GM12878 (cell line): ENCODE measurements around the gene ZFPM1. TPM values are rescaled to one million over a fixed set of nuclear protein-coding genes. Genes with fewer than 3 reads are reported as not detected.
"Not testable (repeated sequence)": the region's sequence is repeated elsewhere in the genome, so short reads cannot be mapped to it uniquely, and the experiment has no call there.

Experiments
- ATAC-seq: fragments of 200-7000 bp; cut with Tn5 transposase; 3 replicates; pipeline ENCODE4 v1.9.1; 2020; ENCODE audit warnings: mild to moderate bottlenecking, moderate library complexity
- BruUV-seq: library from RNA; stranded (reverse); fragments of 400-500 nt; replicated peaks from 2 replicates; lab custom pipeline; 2021; lab: Mats Ljungman, UMichigan
- CTCF ChIA-PET: fragments of 300-600 bp; sonication (Branson Sonifier 250); formaldehyde crosslinking; extraction: SDS; loops from one replicate; lab custom pipeline; 2021; ENCODE audit warnings: inconsistent platforms; lab: Yijun Ruan, JAX
- POLR2A ChIA-PET: fragments of 350-600 bp; formaldehyde crosslinking; extraction: SDS; loops from one replicate; lab custom pipeline; 2021; ENCODE audit warnings: inconsistent platforms; lab: Charles Lee
- RAD21 ChIA-PET: fragments of 300-600 bp; sonication (Branson Sonifier 250); formaldehyde crosslinking; loops from one replicate; lab custom pipeline; 2023; ENCODE audit warnings: antibody characterized with exemption; ENCODE audit not compliant: unreplicated experiment; lab: Charles Lee
- SMC1A ChIA-PET: fragments of 300-600 bp; sonication (Branson Sonifier 250); formaldehyde crosslinking; loops from one replicate; lab custom pipeline; 2023; ENCODE audit not compliant: unreplicated experiment, uncharacterized antibody; lab: Charles Lee
- DNase-seq: peaks from one replicate; pipeline ENCODE4 v3.0.0-alpha.2; 2011; ENCODE audit warnings: low read depth, low spot score
- FAIRE-seq: peaks from 3 replicates; lab custom pipeline; 2011; peaks lifted over from hg19 to GRCh38; lab: Jason Lieb, UNC
- H2AFZ ChIP-seq: 2 replicates; pipeline ENCODE4 v1.6.0; 2011; ENCODE audit warnings: low read depth, low read length, control low read depth; ENCODE audit not compliant: control insufficient read depth
- H3K27ac ChIP-seq: 2 replicates; pipeline ENCODE4 v1.5.1; 2011; ENCODE audit warnings: control low read depth; ENCODE audit not compliant: control insufficient read depth, insufficient read depth
- H3K27me3 ChIP-seq, 2 experiments: replicated peaks in 1 of 2; 2 replicates each; pipeline versions ENCODE4 v1.6.0 to v1.6.1; 2011; ENCODE audit warnings: low read length in 1 of 2; ENCODE audit not compliant: control insufficient read depth in 2 of 2, insufficient read depth in 2 of 2
- H3K36me3 ChIP-seq, 2 experiments: 2 replicates each; pipeline ENCODE4 v1.5.1; 2011; ENCODE audit warnings: low read length in 1 of 2; ENCODE audit not compliant: control insufficient read depth in 2 of 2, insufficient read depth in 2 of 2
- H3K4me1 ChIP-seq: 2 replicates; pipeline ENCODE4 v1.6.1; 2011; ENCODE audit warnings: mild to moderate bottlenecking, low read length, moderate library complexity, mixed read lengths; ENCODE audit not compliant: control insufficient read depth, insufficient read depth
- H3K4me2 ChIP-seq: 2 replicates; pipeline ENCODE4 v1.6.0; 2011; ENCODE audit warnings: control low read depth; ENCODE audit not compliant: control insufficient read depth, insufficient read depth
- H3K4me3 ChIP-seq: fragments of 200-600 bp; sonication (generic); 2 replicates; pipeline ENCODE4 v1.5.1; 2016
- H3K79me2 ChIP-seq: 2 replicates; pipeline ENCODE4 v1.6.0; 2011; ENCODE audit warnings: low read length; ENCODE audit not compliant: control insufficient read depth, insufficient read depth
- H3K9ac ChIP-seq: 2 replicates; pipeline ENCODE4 v1.8.0; 2011; ENCODE audit warnings: low read length, control low read depth, mixed read lengths; ENCODE audit not compliant: control insufficient read depth, insufficient read depth
- H3K9me3 ChIP-seq: replicated peaks from 3 replicates; pipeline ENCODE4 v1.5.1; 2011; ENCODE audit warnings: mild to moderate bottlenecking, low read length; ENCODE audit not compliant: control insufficient read depth, insufficient read depth
- H4K20me1 ChIP-seq: 2 replicates; pipeline ENCODE4 v1.6.0; 2011; ENCODE audit not compliant: control insufficient read depth, insufficient read depth
- BHLHE40 ChIP-seq, 2 experiments: fragments of 450-650 bp in 1 of 2; IDR thresholded peaks; 2 replicates each; pipeline ENCODE4 v1.6.1; 2011 to 2017; ENCODE audit warnings: low read depth in 2 of 2, borderline replicate concordance in 1 of 2, improper control_type of control experiment in 1 of 2, low read length in 1 of 2, mild to moderate bottlenecking in 1 of 2
- CBX5 ChIP-seq: sonication (generic); IDR thresholded peaks from 2 replicates; pipeline ENCODE4 v1.6.1; 2016; ENCODE audit warnings: low read depth, moderate library complexity, mild to moderate bottlenecking, inconsistent platforms
- ETV6 ChIP-seq, 2 experiments: fragments of 450-650 bp in 1 of 2; IDR thresholded peaks in 1 of 2; conservative IDR thresholded peaks in 1 of 2; 2 replicates each; pipeline ENCODE4 v1.6.1; 2014; ENCODE audit warnings: antibody characterized with exemption in 1 of 2, borderline replicate concordance in 1 of 2, low read depth in 1 of 2, mild to moderate bottlenecking in 1 of 2, moderate library complexity in 1 of 2
- GABPA ChIP-seq: IDR thresholded peaks from 2 replicates; pipeline ENCODE4 v1.6.1; 2014; ENCODE audit warnings: antibody characterized with exemption, low read depth, mild to moderate bottlenecking, inconsistent platforms
- JUNB ChIP-seq: IDR thresholded peaks from 2 replicates; pipeline ENCODE4 v1.6.1; 2016; ENCODE audit warnings: antibody characterized with exemption, mild to moderate bottlenecking
- KDM1A ChIP-seq: fragments of 200-600 bp; sonication (generic); IDR thresholded peaks from 2 replicates; pipeline ENCODE4 v1.6.1; 2016; ENCODE audit warnings: borderline replicate concordance
- KLF5 ChIP-seq: fragments of 450-650 bp; IDR thresholded peaks from 2 replicates; pipeline ENCODE4 v1.6.1; 2014; ENCODE audit warnings: mild to moderate bottlenecking; ENCODE audit not compliant: partially characterized antibody
- NFXL1 ChIP-seq: fragments of 450-650 bp; IDR thresholded peaks from 2 replicates; pipeline ENCODE4 v1.6.1; 2017; ENCODE audit warnings: antibody characterized with exemption, mild to moderate bottlenecking, borderline replicate concordance
- RELA ChIP-seq: fragments of 450-650 bp; IDR thresholded peaks from 2 replicates; pipeline ENCODE4 v1.8.0; 2014; ENCODE audit warnings: borderline replicate concordance; ENCODE audit not compliant: partially characterized antibody
- WGBS: methylation state at CpG from one replicate; pipeline ENCODE4 v1.1.6; 2016; ENCODE audit warnings: low lambda C conversion rate; ENCODE audit not compliant: insufficient replicate concordance, insufficient coverage; ENCODE audit errors: missing lambda C conversion rate; 5-methylcytosine and 5-hydroxymethylcytosine counted together
- in situ Hi-C: fragments of 300-500 bp; cut with MboI; formaldehyde crosslinking; loops from 9 replicates; pipeline ENCODE4 v1.14.3; 2018; ENCODE audit warnings: mixed read lengths
- intact Hi-C: fragments of 100-400 bp; cut with micrococcal nuclease; formaldehyde crosslinking; loops from one replicate; pipeline ENCODE4 v1.14.2; 2022; ENCODE audit not compliant: unreplicated experiment
- polyA plus RNA-seq, 11 experiments: library from polyadenylated mRNA; depleted of rRNA in 4 of 11; unstranded in 6 of 11; stranded (reverse) in 5 of 11; fragments of >200 nt; fragmentation: Nextera tagmentation in 4 of 11; fragmentation: Illumina TruSeq in 1 of 11; extraction: Ambion mirVana in 4 of 11; extraction: Trizol in 1 of 11; gene quantifications; 1 replicate in 1 of 11; 2 replicates in 10 of 11; pipeline versions ENCODE4 v1.2.1 to v1.2.3, GENCODE V29; 2011 to 2016; ENCODE audit warnings: inconsistent platforms in 2 of 11, missing spikeins in 2 of 11, low read depth in 1 of 11
- total RNA-seq, 4 experiments: library from RNA; depleted of rRNA in 3 of 4; stranded (reverse); fragments of >200 nt in 3 of 4; fragmentation: Illumina TruSeq in 1 of 4; extraction: Trizol in 1 of 4; gene quantifications; 2 replicates each; pipeline versions ENCODE4 v1.2.1 to v1.2.3, GENCODE V29; 2013 to 2021

The ZFPM1 gene
- total and polyA plus RNA-seq, 10 of the 15 experiments (the other 5 are each of a cell fraction or from before 2014, with no cell fraction given) = 0.02 to 5.1 (median 0.30) TPM

GRCh38 chr16:88483392-88483641 is 30.2 kb downstream of the ZFPM1 start (continued):
- no peak for TF ChIP-seq RELA
- TF ChIP-seq JUNB = no peak
- TF ChIP-seq KDM1A = no peak
- no peak for TF ChIP-seq GABPA

GRCh38 chr16:88484505-88485365 is 31.7 kb downstream of the ZFPM1 start:
- ATAC-seq (no peak), FAIRE-seq (no peak), DNase-seq (no peak)
- Histone ChIP-seq H3K36me3 (no peaks in the 10 kb centered on the region; a peak in 1 of 4 replicates), H3K9ac (no peak overlapping the region), H4K20me1 (no peaks in the 10 kb centered on the region), H3K27ac (no peak overlapping the region), H3K27me3 (no peaks in the 10 kb centered on the region), H3K9me3 (no peaks in the 10 kb centered on the region), H3K4me3 (no peak overlapping the region), H3K79me2 (no peaks in the 10 kb centered on the region), H3K4me2 (no peak overlapping the region), H3K4me1 (peaks cover 8% of the 10 kb centered on the region), H2AFZ (no peak overlapping the region)
- 66% methylated on average over 35 of the region's 36 CpGs for WGBS
- in situ Hi-C loops = no loop called here
- ChIA-PET POLR2A (no interaction called here), SMC1A (no interaction called here), CTCF (no interaction called here), RAD21 (no interaction called here)
- no TSS peak for BruUV-seq
- no peak for TF ChIP-seq ETV6 (conservative IDR thresholded peaks at IDR 0.05 in 1 of 2, IDR thresholded peaks at IDR 0.05 in 1 of 2; ENCODE audit: borderline replicate concordance in 1 of 2, low read depth in 1 of 2)
- no peak for TF ChIP-seq KLF5
- no peak for TF ChIP-seq NFXL1
- TF ChIP-seq CBX5 = no peak
- TF ChIP-seq BHLHE40 (IDR thresholded peaks at IDR 0.05; ENCODE audit: borderline replicate concordance in 1 of 2, low read depth in 2 of 2, low read length in 1 of 2) = no peak
- intact Hi-C loops = no loop called here

GRCh38 chr16:88485366-88485741 is 32.3 kb downstream of the ZFPM1 start:
- H2AFZ ChIP-seq, H3K27ac ChIP-seq, RAD21 ChIA-PET, H3K27me3 ChIP-seq, FAIRE-seq, CTCF ChIA-PET, in situ Hi-C loops, POLR2A ChIA-PET, H3K4me2 ChIP-seq, H3K36me3 ChIP-seq, BruUV-seq, SMC1A ChIA-PET, H3K9me3 ChIP-seq, H3K4me3 ChIP-seq, H3K9ac ChIP-seq, ATAC-seq, H4K20me1 ChIP-seq, intact Hi-C loops, H3K79me2 ChIP-seq, DNase-seq, H3K4me1 ChIP-seq: not testable (repeated sequence)
- 75% methylated on average over 8 of the region's 8 CpGs for WGBS
